CD14-positive monocyte (primary cell): ENCODE results near the gene XRN1. TPM values are rescaled to one million over a fixed set of nuclear protein-coding genes. Genes with fewer than 3 reads are reported as not detected.
"Not testable (repeated sequence)": the region's sequence is repeated elsewhere in the genome, so short reads cannot be mapped to it uniquely, and the experiment has no call there.

Experiments used
- DNase-seq, 3 donors: peaks; one replicate each; pipeline ENCODE4 v3.0.0-alpha.2; 2011 to 2022
- H2AFZ ChIP-seq: 2 replicates; pipeline ENCODE4 v1.6.0; 2012; ENCODE audit warnings: mild to moderate bottlenecking, low read depth, low read length, inconsistent platforms; ENCODE audit not compliant: insufficient read depth, poor library complexity, severe bottlenecking
- H3K27ac ChIP-seq, 2 donors: 1 replicate in 1 of 2; 2 replicates in 1 of 2; pipeline ENCODE4 v1.5.1; 2012 to 2013; ENCODE audit warnings: low read length in 2 of 2, control low read depth in 1 of 2, inconsistent platforms in 1 of 2, low read depth in 1 of 2, mild to moderate bottlenecking in 1 of 2
- H3K27me3 ChIP-seq, 2 donors: one replicate each; pipeline versions ENCODE4 v1.6.0 to v1.6.1; 2011 to 2013; ENCODE audit warnings: low read length in 2 of 2; ENCODE audit not compliant: control insufficient read depth in 2 of 2, insufficient read depth in 2 of 2
- H3K36me3 ChIP-seq, 2 donors: replicated peaks in 1 of 2; 1 replicate in 1 of 2; 2 replicates in 1 of 2; pipeline versions ENCODE4 v1.5.1 to v1.6.1; 2012 to 2013; ENCODE audit warnings: low read length in 2 of 2, control low read depth in 1 of 2, inconsistent platforms in 1 of 2, mild to moderate bottlenecking in 1 of 2; ENCODE audit not compliant: insufficient read depth in 2 of 2, control insufficient read depth in 1 of 2
- H3K4me1 ChIP-seq, 2 donors: 1 replicate in 1 of 2; 2 replicates in 1 of 2; pipeline versions ENCODE4 v1.5.1 to v1.6.1; 2012 to 2013; ENCODE audit warnings: low read length in 2 of 2, control low read depth in 1 of 2, inconsistent platforms in 1 of 2, mild to moderate bottlenecking in 1 of 2, moderate library complexity in 1 of 2; ENCODE audit not compliant: insufficient read depth in 2 of 2, control insufficient read depth in 1 of 2
- H3K4me2 ChIP-seq: replicated peaks from 2 replicates; pipeline ENCODE3; 2012; ENCODE audit warnings: low read length, moderate library complexity, mild to moderate bottlenecking; ENCODE audit not compliant: poor library complexity, severe bottlenecking; ENCODE audit errors: extremely low read depth
- H3K4me3 ChIP-seq, 3 experiments: fragments of 200-600 bp in 1 of 3; sonication (generic) in 1 of 3; replicated peaks in 1 of 3; 1 replicate in 2 of 3; 2 replicates in 1 of 3; pipeline ENCODE4 v1.5.1; 2011 to 2013; ENCODE audit warnings: low read length in 3 of 3, mild to moderate bottlenecking in 3 of 3, control low read depth in 2 of 3, low read depth in 2 of 3, inconsistent platforms in 1 of 3, moderate library complexity in 1 of 3
- H3K79me2 ChIP-seq: 2 replicates; pipeline ENCODE4 v1.6.0; 2012; ENCODE audit warnings: mild to moderate bottlenecking, control low read depth, inconsistent platforms, low read length, moderate library complexity; ENCODE audit not compliant: insufficient read depth
- H3K9ac ChIP-seq: 2 replicates; pipeline ENCODE4 v1.6.0; 2017; ENCODE audit warnings: low read length, mild to moderate bottlenecking; ENCODE audit not compliant: insufficient read depth, poor library complexity, severe bottlenecking
- H3K9me3 ChIP-seq, 2 donors: replicated peaks in 1 of 2; 1 replicate in 1 of 2; 2 replicates in 1 of 2; pipeline versions ENCODE4 v1.5.1 to v1.6.1; 2012 to 2013; ENCODE audit warnings: low read length in 2 of 2, control low read depth in 1 of 2; ENCODE audit not compliant: control insufficient read depth in 1 of 2, insufficient read depth in 1 of 2
- H4K20me1 ChIP-seq: 2 replicates; pipeline ENCODE4 v1.6.0; 2012; ENCODE audit warnings: mild to moderate bottlenecking, low read length, control low read depth, moderate library complexity; ENCODE audit not compliant: insufficient read depth
- H3K27ac Mint-ChIP-seq, 7 donors: one replicate each; pipeline ENCODE4 v1.8.0; 2020; ENCODE audit warnings: mild to moderate bottlenecking in 7 of 7, mixed read lengths in 7 of 7, moderate library complexity in 6 of 7, inconsistent platforms in 2 of 7
- H3K27me3 Mint-ChIP-seq, 3 donors: one replicate each; pipeline ENCODE4 v1.8.0; 2021 to 2022; ENCODE audit warnings: low read depth in 3 of 3, mild to moderate bottlenecking in 3 of 3, mixed read lengths in 3 of 3, moderate library complexity in 3 of 3, inconsistent platforms in 1 of 3
- H3K36me3 Mint-ChIP-seq, 2 donors: one replicate each; pipeline ENCODE4 v1.8.0; 2020; ENCODE audit warnings: mixed read lengths in 2 of 2, inconsistent platforms in 1 of 2, mild to moderate bottlenecking in 1 of 2
- H3K4me1 Mint-ChIP-seq: one replicate; pipeline ENCODE4 v1.8.0; 2020; ENCODE audit warnings: mild to moderate bottlenecking, mixed read lengths
- H3K4me3 Mint-ChIP-seq, 2 donors: one replicate each; pipeline ENCODE4 v1.8.0; 2020; ENCODE audit warnings: mild to moderate bottlenecking in 2 of 2, mixed read lengths in 2 of 2, moderate library complexity in 1 of 2
- H3K9me3 Mint-ChIP-seq, 7 donors: one replicate each; pipeline ENCODE4 v1.8.0; 2020 to 2022; ENCODE audit warnings: mixed read lengths in 7 of 7, mild to moderate bottlenecking in 6 of 7, moderate library complexity in 6 of 7, inconsistent platforms in 2 of 7
- CTCF ChIP-seq: fragments of 200-600 bp; IDR thresholded peaks from one replicate; pipeline ENCODE4 v1.8.0; 2022; ENCODE audit warnings: antibody characterized with exemption, mild to moderate bottlenecking
- WGBS: methylation state at CpG from one replicate; pipeline ENCODE4 v1.1.5; 2013; ENCODE audit warnings: missing lambda C conversion rate; ENCODE audit not compliant: insufficient coverage; 5-methylcytosine and 5-hydroxymethylcytosine counted together
- intact Hi-C, 2 donors: fragments of 100-400 bp; cut with micrococcal nuclease; formaldehyde crosslinking; loops; one replicate each; pipeline versions ENCODE4 v1.15.0 to v1.15.1; 2023
- polyA plus RNA-seq, 3 donors: library from polyadenylated mRNA; depleted of rRNA in 1 of 3; unstranded in 2 of 3; stranded (reverse) in 1 of 3; fragments of 300-500 nt in 2 of 3; fragments of >200 nt in 1 of 3; fragmentation: Illumina TruSeq in 2 of 3; gene quantifications; 1 replicate in 2 of 3; 2 replicates in 1 of 3; pipeline ENCODE4 v1.2.3, GENCODE V29; 2012 to 2021

Gene XRN1
- polyA plus RNA-seq, 3 donors: 8.6 to 47.9 (median 24.3) TPM

- H2AFZ ChIP-seq: no peak overlapping the region
- H3K4me2 ChIP-seq: no peak overlapping the region
- WGBS: no CpG with 5 or more reads among the region's 3 CpGs
- H3K4me1 Mint-ChIP-seq: no peaks in the 10 kb centered on the region
- H3K36me3 Mint-ChIP-seq: peaks cover 53 to 60% of the 10 kb centered on the region in 2 donors
- no peaks in the 10 kb centered on the region for H4K20me1 ChIP-seq
- no peaks in the 10 kb centered on the region for H3K79me2 ChIP-seq
- H3K9me3 ChIP-seq: no peaks in the 10 kb centered on the region
- H3K27ac ChIP-seq: no peak overlapping the region
- no peaks in the 10 kb centered on the region for H3K4me1 ChIP-seq
- H3K27me3 ChIP-seq: no peaks in the 10 kb centered on the region
- no peak overlapping the region for H3K9ac ChIP-seq
- intact Hi-C loops: no loop called here
- peaks cover 87 to 98% of the 10 kb centered on the region in 2 donors for H3K36me3 ChIP-seq
- TF ChIP-seq CTCF: no peak
- no peaks in the 10 kb centered on the region for H3K27me3 Mint-ChIP-seq
- DNase-seq: no peak
- H3K4me3 ChIP-seq: no peak overlapping the region
- no peak overlapping the region for H3K4me3 Mint-ChIP-seq
- H3K9me3 Mint-ChIP-seq: no peaks in the 10 kb centered on the region
- H3K27ac Mint-ChIP-seq: no peak overlapping the region
Observed at GRCh38 chr3:142353571-142353970, 94.3 kb downstream of the XRN1 start.

GRCh38 chr3:142352698-142353097, 95.1 kb downstream of the XRN1 start:
- H3K36me3 Mint-ChIP-seq: peaks cover 51 to 59% of the 10 kb centered on the region in 2 donors
- H4K20me1 ChIP-seq, H3K9ac ChIP-seq, H3K27ac ChIP-seq, intact Hi-C loops, H3K27me3 Mint-ChIP-seq, H3K27me3 ChIP-seq, H3K9me3 Mint-ChIP-seq, H3K9me3 ChIP-seq, H3K4me1 ChIP-seq, H3K79me2 ChIP-seq, H3K4me3 ChIP-seq, H3K27ac Mint-ChIP-seq, H2AFZ ChIP-seq, H3K4me2 ChIP-seq, DNase-seq, H3K4me3 Mint-ChIP-seq, H3K4me1 Mint-ChIP-seq: not testable (repeated sequence)
- WGBS: no CpG with 5 or more reads among the region's 3 CpGs
- H3K36me3 ChIP-seq: peaks cover 86 to 98% of the 10 kb centered on the region in 2 donors
